A549 (cell line): Measurements from ENCODE around the gene RNU5D-1. TPM values are rescaled to one million over a fixed set of nuclear protein-coding genes. Genes with fewer than 3 reads are reported as not detected.

Source experiments
- ATAC-seq, 2 experiments: fragments of 200-7000 bp in 1 of 2; fragments of >200 bp in 1 of 2; cut with Nextera tagmentation in 1 of 2; cut with Tn5 transposase in 1 of 2; 3 replicates each; pipeline versions ENCODE4 v1.8.0 to v1.9.1; 2018 to 2020; ENCODE audit warnings: mild to moderate bottlenecking in 1 of 2, moderate library complexity in 1 of 2
- CTCF ChIA-PET: fragments of 300-600 bp; sonication (Branson Sonifier 250); formaldehyde crosslinking; extraction: SDS; loops from one replicate; lab custom pipeline; 2021; ENCODE audit warnings: antibody characterized with exemption, inconsistent platforms; lab: Yijun Ruan, JAX
- POLR2A ChIA-PET: fragments of 350-600 bp; formaldehyde crosslinking; extraction: SDS; loops from one replicate; lab custom pipeline; 2021; ENCODE audit warnings: antibody characterized with exemption, inconsistent platforms; lab: Yijun Ruan, JAX
- DNase-seq, 2 experiments: peaks; one replicate each; pipeline versions ENCODE4 v3.0.0 to v3.0.0-alpha.2; 2011 to 2016; ENCODE audit warnings: low read depth in 1 of 2, low spot score in 1 of 2
- FAIRE-seq: peaks from 2 replicates; lab custom pipeline; 2011; peaks lifted over from hg19 to GRCh38; lab: Jason Lieb, UNC
- H3K27ac ChIP-seq, 2 experiments: fragments of >200 bp; sonication (Bioruptor Twin); formaldehyde crosslinking; 3 replicates each; pipeline ENCODE4 v1.5.1; 2016 to 2017
- H3K4me1 ChIP-seq: fragments of >200 bp; sonication (Bioruptor Twin); formaldehyde crosslinking; 3 replicates; pipeline ENCODE4 v1.6.1; 2016
- H3K4me2 ChIP-seq: fragments of >200 bp; sonication (Bioruptor Twin); formaldehyde crosslinking; 3 replicates; pipeline ENCODE4 v1.6.1; 2016
- H3K4me3 ChIP-seq: fragments of >200 bp; sonication (Bioruptor Twin); formaldehyde crosslinking; 3 replicates; pipeline ENCODE4 v1.5.1; 2016
- H3K9me3 ChIP-seq: fragments of >200 bp; sonication (Bioruptor Twin); formaldehyde crosslinking; 3 replicates; pipeline ENCODE4 v1.6.1; 2016
- BHLHE40 ChIP-seq: IDR thresholded peaks from 2 replicates; pipeline ENCODE4 v1.6.1; 2012; ENCODE audit warnings: low read depth, low read length, inconsistent platforms
- CBX8 ChIP-seq: fragments of 200-600 bp; sonication (generic); IDR thresholded peaks from 2 replicates; pipeline ENCODE4 v1.6.1; 2016
- E2F6 ChIP-seq: IDR thresholded peaks from 2 replicates; pipeline ENCODE4 v1.6.1; 2012; ENCODE audit warnings: low read depth, borderline replicate concordance
- EHF ChIP-seq: fragments of 250-450 bp; sonication (Bioruptor Pico); IDR thresholded peaks from 2 replicates; pipeline ENCODE4 v1.5.0; 2020; ENCODE audit warnings: mild to moderate bottlenecking
- EP300 ChIP-seq, 2 experiments: fragments of >200 bp; sonication (Bioruptor Twin); formaldehyde crosslinking; IDR thresholded peaks; 2 replicates in 1 of 2; 3 replicates in 1 of 2; pipeline ENCODE4 v1.6.1; 2016 to 2017
- ESRRA ChIP-seq: fragments of 150-350 bp; IDR thresholded peaks from 2 replicates; pipeline ENCODE4 v1.6.1; 2014; ENCODE audit warnings: mild to moderate bottlenecking, low read length, borderline replicate concordance
- FOSB ChIP-seq: fragments of 250-450 bp; sonication (Bioruptor Pico); IDR thresholded peaks from 2 replicates; pipeline ENCODE4 v1.5.0; 2020; ENCODE audit warnings: mild to moderate bottlenecking, moderate library complexity
- FOSL2 ChIP-seq, 2 experiments: fragments of 450-650 bp in 1 of 2; fragments of >200 bp in 1 of 2; sonication (Bioruptor Twin) in 1 of 2; formaldehyde crosslinking; IDR thresholded peaks; 2 replicates each; pipeline versions ENCODE4 v1.5.0 to v1.6.1; 2016 to 2020; ENCODE audit warnings: mild to moderate bottlenecking in 1 of 2, moderate library complexity in 1 of 2
- FOXS1 ChIP-seq: fragments of 250-450 bp; sonication (Bioruptor Pico); IDR thresholded peaks from 2 replicates; pipeline ENCODE4 v1.5.0; 2020; ENCODE audit warnings: mild to moderate bottlenecking, moderate library complexity
- GATA3 ChIP-seq: IDR thresholded peaks from 2 replicates; pipeline ENCODE4 v1.6.1; 2012; ENCODE audit warnings: borderline replicate concordance
- HEYL ChIP-seq: fragments of 250-450 bp; sonication (Bioruptor Pico); IDR thresholded peaks from 2 replicates; pipeline ENCODE4 v1.8.0; 2021; ENCODE audit warnings: mild to moderate bottlenecking, moderate library complexity
- HMGXB4 ChIP-seq: fragments of 250-450 bp; sonication (Bioruptor Pico); IDR thresholded peaks from 2 replicates; pipeline ENCODE4 v1.5.0; 2021; ENCODE audit warnings: mild to moderate bottlenecking, moderate library complexity, borderline replicate concordance
- HOXA7 ChIP-seq: fragments of 250-450 bp; sonication (Bioruptor Pico); IDR thresholded peaks from 2 replicates; pipeline ENCODE4 v1.5.0; 2020; ENCODE audit warnings: mild to moderate bottlenecking, moderate library complexity
- HOXB13 ChIP-seq: fragments of 250-450 bp; sonication (Bioruptor Pico); IDR thresholded peaks from 2 replicates; pipeline ENCODE4 v1.5.0; 2020; ENCODE audit warnings: low read depth, mild to moderate bottlenecking, moderate library complexity
- HOXB5 ChIP-seq: fragments of 250-450 bp; sonication (Bioruptor Pico); IDR thresholded peaks from 2 replicates; pipeline ENCODE4 v1.5.0; 2020; ENCODE audit warnings: mild to moderate bottlenecking, moderate library complexity
- JUNB ChIP-seq: fragments of >200 bp; sonication (Bioruptor Twin); formaldehyde crosslinking; IDR thresholded peaks from 2 replicates; pipeline ENCODE4 v1.6.1; 2016
- KDM1A ChIP-seq: fragments of 200-600 bp; sonication (generic); IDR thresholded peaks from 2 replicates; pipeline ENCODE4 v1.6.1; 2016; ENCODE audit warnings: low read depth, mild to moderate bottlenecking
- MAFK ChIP-seq: fragments of 450-650 bp; IDR thresholded peaks from 2 replicates; pipeline ENCODE4 v1.6.1; 2014; ENCODE audit not compliant: partially characterized antibody
- MAX ChIP-seq: IDR thresholded peaks from 2 replicates; pipeline ENCODE4 v1.6.1; 2012
- NPAS2 ChIP-seq: fragments of 250-450 bp; sonication (Bioruptor Pico); IDR thresholded peaks from 2 replicates; pipeline ENCODE4 v1.8.0; 2022; ENCODE audit warnings: mild to moderate bottlenecking, moderate library complexity, borderline replicate concordance
- POLR2AphosphoS2 ChIP-seq: conservative IDR thresholded peaks from 2 replicates; pipeline ENCODE4 v1.6.1; 2012; ENCODE audit warnings: low read length, improper control_type of control experiment, inconsistent platforms
- RAD21 ChIP-seq, 2 experiments: fragments of >200 bp in 1 of 2; sonication (Bioruptor Twin) in 1 of 2; formaldehyde crosslinking in 1 of 2; IDR thresholded peaks in 1 of 2; conservative IDR thresholded peaks in 1 of 2; 2 replicates in 1 of 2; 3 replicates in 1 of 2; pipeline ENCODE4 v1.6.1; 2012 to 2018; ENCODE audit warnings: inconsistent platforms in 1 of 2
- RARB ChIP-seq: fragments of 250-450 bp; sonication (Bioruptor Pico); IDR thresholded peaks from 2 replicates; pipeline ENCODE4 v1.8.0; 2021; ENCODE audit warnings: mild to moderate bottlenecking, moderate library complexity
- RNF2 ChIP-seq: fragments of 200-600 bp; sonication (generic); IDR thresholded peaks from 2 replicates; pipeline ENCODE4 v1.6.1; 2016; ENCODE audit warnings: low read depth, mild to moderate bottlenecking, antibody characterized with exemption, moderate library complexity, borderline replicate concordance
- SMC3 ChIP-seq: fragments of >200 bp; sonication (Bioruptor Twin); formaldehyde crosslinking; IDR thresholded peaks from 3 replicates; pipeline ENCODE4 v1.6.1; 2018; ENCODE audit warnings: inconsistent platforms
- ZFP36 ChIP-seq: fragments of 450-650 bp; IDR thresholded peaks from 2 replicates; pipeline ENCODE4 v1.6.1; 2014; ENCODE audit warnings: borderline replicate concordance; ENCODE audit not compliant: partially characterized antibody
- ZSCAN20 ChIP-seq: fragments of 250-450 bp; sonication (Bioruptor Pico); IDR thresholded peaks from 2 replicates; pipeline ENCODE4 v1.8.0; 2022; ENCODE audit warnings: mild to moderate bottlenecking, moderate library complexity
- WGBS: methylation state at CpG from one replicate; pipeline ENCODE4 v1.1.6; 2017; ENCODE audit errors: missing lambda C conversion rate; 5-methylcytosine and 5-hydroxymethylcytosine counted together
- polyA minus RNA-seq: library from RNA; depleted of rRNA, polyadenylated mRNA; stranded (reverse); fragments of >200 nt; gene quantifications from 2 replicates; pipeline ENCODE4 v1.2.3, GENCODE V29; 2011; rRNA and poly(A)+ RNA removed
- polyA plus RNA-seq, 4 experiments: library from polyadenylated mRNA; depleted of rRNA in 3 of 4; stranded (reverse); fragments of >200 nt; fragmentation: RNase III in 1 of 4; extraction: RNeasy Plus Mini Kit Qiagen cat#74134 plus additional on column Dnase treatment in 1 of 4; gene quantifications; 2 replicates in 3 of 4; 3 replicates in 1 of 4; pipeline ENCODE4 v1.2.3, GENCODE V29; 2011 to 2017
- TF ChIP-seq, protein P1 (sequence below): fragments of 200-600 bp; sonication (generic); IDR thresholded peaks from 2 replicates; pipeline ENCODE4 v1.6.1; 2016; ENCODE audit warnings: antibody characterized with exemption, mild to moderate bottlenecking, moderate library complexity
- TF ChIP-seq, protein P2 (sequence below): fragments of 250-450 bp; sonication (Bioruptor Pico); IDR thresholded peaks from 2 replicates; pipeline ENCODE4 v1.5.0; 2020; ENCODE audit warnings: low read depth, mild to moderate bottlenecking, moderate library complexity

The RNU5D-1 gene
- polyA plus RNA-seq (2011; rRNA removed), result not detected in 2 replicates
- not detected in 2 replicates for polyA plus RNA-seq (2012; cell fraction: cytosol; rRNA removed)
- not detected in 2 replicates for polyA plus RNA-seq (2012; cell fraction: nucleus; rRNA removed)
- polyA plus RNA-seq (2017; fragmentation: RNase III; extraction: RNeasy Plus Mini Kit Qiagen cat#74134 plus additional on column Dnase treatment), result not detected in 3 replicates
- under 0.01 TPM in 2 replicates for polyA minus RNA-seq

GRCh38 chr1:44730741-44731512, at the start of gene RNU5D-1:
RNU5D-1 (minus strand) TSS chr1:44731170.
- CTCF ChIA-PET, result interaction anchor here (0.6 to 2.5 kb wide), 33 partner anchors 9 to 588 kb away, joined by 3 to 22 read pairs (median 4); partner anchors contain the start of genes BEST4, KIF2C, PLK3 and RPS8
- peaks cover 19% of the 10 kb centered on the region for H3K4me1 ChIP-seq
- ATAC-seq (peak; percentile 90 to 93), FAIRE-seq (no peak), DNase-seq (peak; percentile 72 to 94)
- peak within 1 kb of the TSS; percentile 86 to 94 for H3K27ac ChIP-seq
- POLR2A ChIA-PET, result interaction anchor here (0.6 to 5.0 kb wide), 14 partner anchors 8 to 573 kb away, joined by 3 to 137 read pairs (median 5); partner anchors contain the start of genes BTBD19, DYNLT4, KIF2C and PLK3
- peak within 1 kb of the TSS; percentile 63 for H3K4me2 ChIP-seq
- H3K4me3 ChIP-seq, result peak within 1 kb of the TSS; percentile 35
- no peaks in the 10 kb centered on the region for H3K9me3 ChIP-seq
- WGBS, result under 1% methylated on average over 19 of the region's 19 CpGs
- peak; percentile 99 for TF ChIP-seq RARB (CRISPR knock-in tag)
- no peak for TF ChIP-seq HEYL (CRISPR knock-in tag)
- TF ChIP-seq E2F6, result peak; percentile 92
- TF ChIP-seq RAD21 (conservative IDR thresholded peaks at IDR 0.05 in 1 of 2, IDR thresholded peaks at IDR 0.05 in 1 of 2), result no peak
- no peak for TF ChIP-seq NPAS2
- peak; percentile 99 for TF ChIP-seq HOXA7
- TF ChIP-seq HOXB13 (CRISPR knock-in tag), result peak; percentile 57; the same call in 1 of the 2 replicates
- TF ChIP-seq MAX, result peak; percentile 75
- peak; percentile 95; the same call in 1 of the 2 replicates for TF ChIP-seq HMGXB4 (CRISPR knock-in tag)
- peak; percentile 25; the same call in 1 of the 2 replicates for TF ChIP-seq FOSL2 (IDR thresholded peaks at IDR 0.05)
- peak; percentile 86 for TF ChIP-seq FOSL2 (CRISPR knock-in tag; IDR thresholded peaks at IDR 0.05)
- 0 out of 3 replicates have a peak, but pooled peaks have one; percentile 22 for TF ChIP-seq SMC3
- peak; percentile 44; the same call in 1 of the 2 replicates for TF ChIP-seq EHF (CRISPR knock-in tag)
- TF ChIP-seq BHLHE40, result no peak
- TF ChIP-seq ZSCAN20 (CRISPR knock-in tag), result no peak; the same call in 1 of the 2 replicates
- TF ChIP-seq ZFP36, result no peak
- TF ChIP-seq FOSB, result peak; percentile 99
- no peak for TF ChIP-seq CBX8
- 0 out of 2 replicates have a peak, but pooled peaks have one; percentile 33 for TF ChIP-seq JUNB
- TF ChIP-seq, protein P1, sequence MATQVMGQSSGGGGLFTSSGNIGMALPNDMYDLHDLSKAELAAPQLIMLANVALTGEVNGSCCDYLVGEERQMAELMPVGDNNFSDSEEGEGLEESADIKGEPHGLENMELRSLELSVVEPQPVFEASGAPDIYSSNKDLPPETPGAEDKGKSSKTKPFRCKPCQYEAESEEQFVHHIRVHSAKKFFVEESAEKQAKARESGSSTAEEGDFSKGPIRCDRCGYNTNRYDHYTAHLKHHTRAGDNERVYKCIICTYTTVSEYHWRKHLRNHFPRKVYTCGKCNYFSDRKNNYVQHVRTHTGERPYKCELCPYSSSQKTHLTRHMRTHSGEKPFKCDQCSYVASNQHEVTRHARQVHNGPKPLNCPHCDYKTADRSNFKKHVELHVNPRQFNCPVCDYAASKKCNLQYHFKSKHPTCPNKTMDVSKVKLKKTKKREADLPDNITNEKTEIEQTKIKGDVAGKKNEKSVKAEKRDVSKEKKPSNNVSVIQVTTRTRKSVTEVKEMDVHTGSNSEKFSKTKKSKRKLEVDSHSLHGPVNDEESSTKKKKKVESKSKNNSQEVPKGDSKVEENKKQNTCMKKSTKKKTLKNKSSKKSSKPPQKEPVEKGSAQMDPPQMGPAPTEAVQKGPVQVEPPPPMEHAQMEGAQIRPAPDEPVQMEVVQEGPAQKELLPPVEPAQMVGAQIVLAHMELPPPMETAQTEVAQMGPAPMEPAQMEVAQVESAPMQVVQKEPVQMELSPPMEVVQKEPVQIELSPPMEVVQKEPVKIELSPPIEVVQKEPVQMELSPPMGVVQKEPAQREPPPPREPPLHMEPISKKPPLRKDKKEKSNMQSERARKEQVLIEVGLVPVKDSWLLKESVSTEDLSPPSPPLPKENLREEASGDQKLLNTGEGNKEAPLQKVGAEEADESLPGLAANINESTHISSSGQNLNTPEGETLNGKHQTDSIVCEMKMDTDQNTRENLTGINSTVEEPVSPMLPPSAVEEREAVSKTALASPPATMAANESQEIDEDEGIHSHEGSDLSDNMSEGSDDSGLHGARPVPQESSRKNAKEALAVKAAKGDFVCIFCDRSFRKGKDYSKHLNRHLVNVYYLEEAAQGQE, result peak; percentile 80
- TF ChIP-seq FOXS1 (CRISPR knock-in tag), result peak; percentile 14; the same call in 1 of the 2 replicates
- TF ChIP-seq POLR2AphosphoS2, result no peak
- peak; percentile 29 for TF ChIP-seq MAFK
- TF ChIP-seq EP300 (IDR thresholded peaks at IDR 0.05), result no peak
- no peak for TF ChIP-seq KDM1A
- TF ChIP-seq, protein P2, sequence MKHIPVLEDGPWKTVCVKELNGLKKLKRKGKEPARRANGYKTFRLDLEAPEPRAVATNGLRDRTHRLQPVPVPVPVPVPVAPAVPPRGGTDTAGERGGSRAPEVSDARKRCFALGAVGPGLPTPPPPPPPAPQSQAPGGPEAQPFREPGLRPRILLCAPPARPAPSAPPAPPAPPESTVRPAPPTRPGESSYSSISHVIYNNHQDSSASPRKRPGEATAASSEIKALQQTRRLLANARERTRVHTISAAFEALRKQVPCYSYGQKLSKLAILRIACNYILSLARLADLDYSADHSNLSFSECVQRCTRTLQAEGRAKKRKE (CRISPR knock-in tag), result peak; percentile 88; the same call in 1 of the 2 replicates
- no peak; the same call in 1 of the 2 replicates for TF ChIP-seq RNF2
- TF ChIP-seq ESRRA, result no peak
- peak; percentile 48; the same call in 1 of the 2 replicates for TF ChIP-seq HOXB5 (CRISPR knock-in tag)
- TF ChIP-seq GATA3, result peak; percentile 59; the same call in 1 of the 2 replicates
